ENCODE data around the gene CATSPERZ. TPM values are rescaled to one million over a fixed set of nuclear protein-coding genes. Genes with fewer than 3 reads are reported as not detected.
A peak's percentile ranks its signal among the peaks of the same experiment; 100 is the strongest.

The CATSPERZ gene
- total RNA-seq, 2 experiments from 2014 or later = 0.67 TPM; not detected in 1

DNA sequence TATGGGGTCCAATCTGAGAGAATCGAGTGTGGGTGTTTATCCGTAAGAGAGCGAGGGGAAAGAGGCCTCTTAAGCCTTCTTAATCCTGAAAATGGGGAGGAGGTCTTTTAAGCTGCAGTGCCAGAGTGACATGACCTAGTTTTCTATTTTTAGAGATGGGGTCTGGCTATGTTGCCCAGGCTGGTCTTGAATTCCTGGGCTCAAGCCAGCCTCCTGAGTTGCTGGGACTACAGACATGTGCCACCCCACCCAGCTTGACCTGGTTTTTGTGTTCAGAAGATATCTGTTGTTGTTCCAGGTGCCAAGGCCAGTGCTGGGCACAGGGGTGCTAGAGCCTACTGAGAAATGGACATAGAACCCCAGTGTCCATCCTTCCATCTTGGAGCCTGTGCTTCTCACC is 17.1 kb upstream of the CATSPERZ start:
- Mint-ChIP-seq H3K27me3 (ENCODE audit: low read depth) (no peaks in the 10 kb centered on the region), H3K27ac (peak overlapping the region; percentile 30), H3K9me3 (no peaks in the 10 kb centered on the region), H3K36me3 (ENCODE audit: low read depth) (peaks cover 11% of the 10 kb centered on the region), H3K4me1 (ENCODE audit: low read depth) (peaks cover 17% of the 10 kb centered on the region), H3K4me3 (peak overlapping the region; percentile 80)
- no peak for DNase-seq
- CTCF ChIA-PET = interaction anchor here (1.2 to 3.1 kb wide), 3 partner anchors 18 to 77 kb away, joined by 4 to 12 read pairs (median 6); partner anchors contain the start of gene FERMT3
- intact Hi-C loops (cut with micrococcal nuclease) = no loop called here

DNA sequence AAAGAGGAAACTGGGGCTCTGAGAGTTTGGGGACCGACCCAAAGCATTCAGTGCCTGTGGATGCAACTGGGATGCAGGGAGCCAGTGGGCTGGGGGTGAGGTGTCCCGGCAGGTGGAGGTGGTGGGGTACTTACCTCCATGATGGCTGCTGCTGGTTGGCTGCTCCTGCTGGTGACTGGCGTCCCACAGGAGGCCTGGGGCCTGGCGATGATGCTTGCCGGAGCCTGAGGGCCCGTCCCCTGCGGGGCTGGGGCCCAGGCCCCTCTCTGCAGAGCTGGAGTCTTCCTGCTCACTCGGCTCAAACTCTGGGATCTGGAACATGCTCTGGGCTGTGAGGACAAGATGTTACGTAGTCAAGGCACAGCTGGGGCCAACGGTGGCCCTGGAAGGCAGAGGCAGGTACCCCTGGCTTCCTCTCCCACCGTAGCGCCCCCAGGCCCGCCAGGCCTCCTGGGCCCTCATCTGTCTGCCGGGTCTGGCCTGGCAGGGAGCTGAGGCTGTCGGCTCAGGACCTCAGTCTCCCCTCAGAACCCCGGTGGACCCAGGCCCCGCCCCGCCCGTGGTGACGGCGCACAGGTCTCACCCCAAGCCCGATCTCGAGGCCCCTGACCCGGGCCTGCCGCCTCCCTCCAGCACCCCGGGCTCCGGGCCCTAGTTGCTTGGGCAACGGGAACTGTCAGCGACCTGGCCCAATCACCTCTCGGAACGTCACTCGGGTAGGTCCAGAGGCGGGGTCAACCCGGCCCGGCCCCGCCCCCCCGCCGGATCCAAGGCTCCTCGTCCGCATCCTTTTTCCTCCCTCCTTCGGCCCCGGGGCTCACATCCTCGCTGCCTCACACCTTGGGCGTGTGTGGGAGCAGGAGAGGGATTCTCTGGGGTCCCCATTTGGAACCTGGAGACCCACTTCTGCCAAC is 15.9 kb upstream of the CATSPERZ start, which contains the start of gene BAD:
BAD (minus strand) TSS at position 618 of the 914 bp plus-strand sequence; CDS start at position 321, 297 bp downstream.
- H3K4me1 Mint-ChIP-seq (ENCODE audit: low read depth) = peaks cover 17% of the 10 kb centered on the region
- H3K4me3 Mint-ChIP-seq = peak within 1 kb of the TSS; percentile 82
- no peaks in the 10 kb centered on the region for H3K9me3 Mint-ChIP-seq
- CTCF ChIA-PET = interaction anchor here (0.8 to 3.1 kb wide), 5 partner anchors 17 to 78 kb away, joined by 4 to 12 read pairs (median 5); partner anchors contain the start of gene FERMT3
- intact Hi-C loops (cut with micrococcal nuclease) = loop anchor here (1.0 to 2.0 kb wide), 3 partner anchors 38 to 58 kb away; partner anchors contain the start of genes FKBP2, NUDT22, PPP1R14B and TRPT1
- peak; percentile 95 for DNase-seq
- peaks cover 5% of the 10 kb centered on the region for H3K36me3 Mint-ChIP-seq (ENCODE audit: low read depth)
- no peaks in the 10 kb centered on the region for H3K27me3 Mint-ChIP-seq (ENCODE audit: low read depth)
- peak within 1 kb of the TSS; percentile 90 for H3K27ac Mint-ChIP-seq

DNA sequence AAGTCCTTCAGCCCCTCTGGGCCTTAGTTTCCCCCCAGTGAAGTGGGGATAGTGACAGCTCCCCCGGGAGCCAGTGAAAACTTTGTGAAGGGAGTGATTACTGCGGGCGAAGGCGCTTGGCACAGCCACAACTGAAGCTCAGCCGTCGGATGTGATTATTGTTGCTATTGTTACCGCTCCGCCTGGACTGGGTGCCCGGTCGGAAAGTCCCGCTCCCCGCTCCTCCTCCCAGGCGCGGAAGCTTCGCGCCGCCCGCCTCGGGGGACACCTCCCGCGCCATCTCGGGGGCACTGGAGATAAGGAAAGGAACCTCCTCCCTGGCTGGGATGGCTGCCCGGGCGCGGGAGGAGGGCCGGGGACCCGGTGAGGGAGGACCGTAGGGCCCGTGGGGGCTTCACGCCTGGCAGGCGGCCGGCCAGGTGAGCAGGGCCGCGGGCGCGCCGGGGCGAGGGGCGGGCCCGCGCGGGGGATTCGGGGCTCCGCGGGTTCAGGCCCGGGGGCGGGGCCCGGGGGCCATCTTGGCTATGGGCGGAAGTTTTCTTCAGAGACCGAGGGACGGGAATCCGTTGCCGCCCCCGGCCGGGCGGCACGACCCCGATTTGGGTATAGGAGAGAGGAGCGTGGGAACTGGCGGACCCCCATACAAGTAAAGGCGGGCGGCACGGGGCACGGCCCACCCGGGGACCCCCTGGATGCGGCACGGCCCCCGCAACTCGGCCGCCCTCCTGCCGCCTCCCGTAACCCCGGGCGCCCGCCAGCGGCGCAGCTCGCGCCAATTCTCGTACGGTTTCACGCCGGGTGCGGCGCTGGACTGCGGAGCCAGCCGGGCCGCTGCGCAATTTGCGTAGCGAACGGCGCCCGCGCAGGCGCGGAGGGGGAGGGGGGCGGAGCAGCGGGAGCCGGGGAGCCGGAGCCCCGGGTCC is 14.9 kb upstream of the CATSPERZ start, which contains the start of gene GPR137:
GPR137 (plus strand) TSS at position 887 of the 923 bp plus-strand sequence. CDS start 677 bp downstream, outside the sequence.
- Mint-ChIP-seq H3K27me3 (ENCODE audit: low read depth) (no peaks in the 10 kb centered on the region), H3K36me3 (ENCODE audit: low read depth) (peaks cover 5% of the 10 kb centered on the region), H3K4me3 (peak within 1 kb of the TSS; percentile 82), H3K4me1 (ENCODE audit: low read depth) (peaks cover 17% of the 10 kb centered on the region), H3K27ac (peak within 1 kb of the TSS; percentile 90), H3K9me3 (no peaks in the 10 kb centered on the region)
- DNase-seq = peak; percentile 87
- intact Hi-C loops (cut with micrococcal nuclease) = loop anchor here (1.0 to 2.0 kb wide), 7 partner anchors 15 to 78 kb away; partner anchors contain the start of genes ESRRA, FKBP2, NUDT22 and PPP1R14B
- CTCF ChIA-PET = interaction anchor here (0.8 to 3.1 kb wide), 5 partner anchors 16 to 79 kb away, joined by 3 to 12 read pairs (median 5); partner anchors contain the start of gene FERMT3

DNA sequence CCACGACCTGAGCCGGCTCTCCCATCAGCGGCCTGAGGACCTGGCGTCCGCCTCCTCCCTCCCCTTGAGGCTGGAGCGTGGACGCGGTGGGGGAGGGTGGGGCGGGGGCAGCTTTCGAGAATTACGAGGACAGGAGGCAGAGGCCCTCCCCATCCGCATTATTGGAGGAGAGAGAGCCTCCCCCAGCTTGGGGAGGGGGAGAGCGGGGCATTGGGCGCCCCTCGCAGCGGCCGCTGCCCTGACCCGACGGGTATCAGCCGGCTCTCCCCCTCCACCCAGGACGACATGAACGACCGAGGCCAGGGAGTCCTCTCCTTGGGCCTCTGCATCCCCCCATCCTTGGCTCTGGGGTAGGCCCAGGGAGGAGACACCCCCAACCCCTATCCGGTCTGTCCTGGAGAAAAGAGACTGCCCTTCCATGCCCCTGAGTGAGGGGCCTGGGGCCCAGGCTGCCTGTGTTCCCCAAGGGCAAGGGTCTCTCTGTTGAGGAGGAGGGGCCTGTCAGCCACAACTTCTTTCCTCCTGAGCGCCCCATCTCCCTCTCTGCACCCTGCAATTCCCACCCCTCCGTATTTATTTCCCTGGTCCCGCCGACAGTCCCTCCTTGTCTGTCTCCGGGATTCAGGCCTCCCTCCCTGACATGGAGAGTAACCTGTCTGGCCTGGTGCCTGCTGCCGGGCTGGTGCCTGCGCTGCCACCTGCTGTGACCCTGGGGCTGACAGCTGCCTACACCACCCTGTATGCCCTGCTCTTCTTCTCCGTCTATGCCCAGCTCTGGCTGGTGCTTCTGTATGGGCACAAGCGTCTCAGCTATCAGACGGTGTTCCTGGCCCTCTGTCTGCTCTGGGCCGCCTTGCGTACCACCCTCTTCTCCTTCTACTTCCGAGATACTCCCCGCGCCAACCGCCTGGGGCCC is 14.0 kb upstream of the CATSPERZ start:
- peak; percentile 44 for DNase-seq
- Mint-ChIP-seq H3K27me3 (ENCODE audit: low read depth) (peaks cover 7% of the 10 kb centered on the region), H3K4me3 (peak overlapping the region; percentile 71), H3K9me3 (no peaks in the 10 kb centered on the region), H3K4me1 (ENCODE audit: low read depth) (peaks cover 21% of the 10 kb centered on the region), H3K27ac (peak overlapping the region; percentile 22), H3K36me3 (ENCODE audit: low read depth) (peaks cover 4% of the 10 kb centered on the region)
- CTCF ChIA-PET = interaction anchor here (1.0 to 3.1 kb wide), 5 partner anchors 15 to 48 kb away, joined by 3 to 12 read pairs (median 3); no protein-coding TSS in a partner anchor
- intact Hi-C loops (cut with micrococcal nuclease) = loop anchor here (1.0 to 2.0 kb wide), 5 partner anchors 16 to 79 kb away; partner anchors contain the start of genes ESRRA, FKBP2 and PRDX5

DNA sequence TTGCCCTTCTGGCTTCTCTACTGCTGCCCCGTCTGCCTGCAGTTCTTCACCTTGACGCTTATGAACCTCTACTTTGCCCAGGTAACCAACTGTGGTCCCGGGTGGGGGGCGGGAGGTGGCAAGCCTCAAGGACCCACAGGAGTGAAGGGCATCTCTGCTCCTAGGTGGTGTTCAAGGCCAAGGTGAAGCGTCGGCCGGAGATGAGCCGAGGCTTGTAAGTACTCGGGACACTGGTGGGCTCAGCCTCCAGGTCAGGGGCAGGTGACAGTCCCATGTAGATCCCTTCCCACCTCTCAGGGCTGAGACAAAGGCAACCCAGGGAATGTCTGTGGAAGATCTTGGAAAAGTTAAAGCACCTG is 13.4 kb upstream of the CATSPERZ start:
- no peaks in the 10 kb centered on the region for H3K9me3 Mint-ChIP-seq
- H3K36me3 Mint-ChIP-seq (ENCODE audit: low read depth) = peaks cover 4% of the 10 kb centered on the region
- DNase-seq = no peak
- H3K27ac Mint-ChIP-seq = peak overlapping the region; percentile 22
- peaks cover 19% of the 10 kb centered on the region for H3K4me1 Mint-ChIP-seq (ENCODE audit: low read depth)
- H3K27me3 Mint-ChIP-seq (ENCODE audit: low read depth) = peaks cover 8% of the 10 kb centered on the region
- peak overlapping the region; percentile 71 for H3K4me3 Mint-ChIP-seq
- CTCF ChIA-PET = interaction anchor here (1.0 kb wide), 2 partner anchors 16 to 17 kb away, joined by 3 read pairs; no protein-coding TSS in a partner anchor
- intact Hi-C loops (cut with micrococcal nuclease) = no loop called here

GRCh38 chr11:64287676-64288352 is 12.3 kb upstream of the CATSPERZ start:
- peaks cover 17% of the 10 kb centered on the region for H3K4me1 Mint-ChIP-seq (ENCODE audit: low read depth)
- no peaks in the 10 kb centered on the region for H3K9me3 Mint-ChIP-seq
- H3K27ac Mint-ChIP-seq = no peak overlapping the region
- intact Hi-C loops (cut with micrococcal nuclease) = no loop called here
- CTCF ChIA-PET = interaction anchor here (0.6 to 1.5 kb wide), 3 partner anchors 13 to 17 kb away, joined by 3 to 4 read pairs (median 3); partner anchors contain the start of gene CATSPERZ
- peaks cover 2% of the 10 kb centered on the region for H3K36me3 Mint-ChIP-seq (ENCODE audit: low read depth)
- H3K27me3 Mint-ChIP-seq (ENCODE audit: low read depth) = peaks cover 12% of the 10 kb centered on the region
- DNase-seq = no peak
- H3K4me3 Mint-ChIP-seq = no peak overlapping the region

GRCh38 chr11:64288353-64288750 is 11.8 kb upstream of the CATSPERZ start:
- H3K4me3 Mint-ChIP-seq = no peak overlapping the region
- no peak overlapping the region for H3K27ac Mint-ChIP-seq
- peaks cover 17% of the 10 kb centered on the region for H3K27me3 Mint-ChIP-seq (ENCODE audit: low read depth)
- no peaks in the 10 kb centered on the region for H3K9me3 Mint-ChIP-seq
- peaks cover 15% of the 10 kb centered on the region for H3K4me1 Mint-ChIP-seq (ENCODE audit: low read depth)
- intact Hi-C loops (cut with micrococcal nuclease) = no loop called here
- CTCF ChIA-PET = interaction anchor here (1.3 to 1.5 kb wide), 2 partner anchors 12 to 16 kb away, joined by 3 to 4 read pairs; partner anchors contain the start of gene CATSPERZ
- no peaks in the 10 kb centered on the region for H3K36me3 Mint-ChIP-seq (ENCODE audit: low read depth)
- no peak for DNase-seq

DNA sequence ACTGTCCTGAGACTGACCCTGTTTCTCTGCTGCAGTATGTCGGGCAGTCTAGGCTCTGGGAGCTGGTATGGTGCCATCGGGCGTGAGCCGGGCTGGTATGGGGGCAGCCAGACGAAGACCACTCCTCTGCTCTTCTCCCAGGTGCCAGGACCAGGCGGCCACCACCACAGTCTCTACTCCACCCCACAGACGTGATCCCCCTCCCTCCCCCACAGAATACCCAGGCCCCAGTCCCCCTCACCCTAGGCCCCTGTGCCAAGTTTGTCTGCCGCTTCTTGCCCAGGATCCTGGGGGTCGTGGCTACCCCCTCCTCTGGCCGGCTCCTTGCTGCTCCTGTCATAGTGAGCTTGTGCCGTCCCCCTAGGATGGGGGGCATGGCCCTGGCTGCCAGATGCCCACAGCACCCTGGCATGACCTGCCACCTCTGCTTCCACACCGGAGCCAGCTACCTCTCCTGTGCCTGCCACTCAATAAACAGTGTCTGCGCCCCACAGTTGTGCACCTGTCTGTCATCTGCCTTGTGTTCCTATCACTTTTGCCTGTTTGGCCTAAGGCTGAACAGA is 11.1 kb upstream of the CATSPERZ start:
- intact Hi-C loops (cut with micrococcal nuclease) = no loop called here
- peaks cover 12% of the 10 kb centered on the region for H3K4me1 Mint-ChIP-seq (ENCODE audit: low read depth)
- no peaks in the 10 kb centered on the region for H3K9me3 Mint-ChIP-seq
- no peaks in the 10 kb centered on the region for H3K36me3 Mint-ChIP-seq (ENCODE audit: low read depth)
- peaks cover 19% of the 10 kb centered on the region for H3K27me3 Mint-ChIP-seq (ENCODE audit: low read depth)
- no peak for DNase-seq
- H3K27ac Mint-ChIP-seq = no peak overlapping the region
- CTCF ChIA-PET = interaction anchor here (1.3 to 1.9 kb wide), 3 partner anchors 12 to 38 kb away, joined by 3 to 9 read pairs (median 4); no protein-coding TSS in a partner anchor
- no peak overlapping the region for H3K4me3 Mint-ChIP-seq

DNA sequence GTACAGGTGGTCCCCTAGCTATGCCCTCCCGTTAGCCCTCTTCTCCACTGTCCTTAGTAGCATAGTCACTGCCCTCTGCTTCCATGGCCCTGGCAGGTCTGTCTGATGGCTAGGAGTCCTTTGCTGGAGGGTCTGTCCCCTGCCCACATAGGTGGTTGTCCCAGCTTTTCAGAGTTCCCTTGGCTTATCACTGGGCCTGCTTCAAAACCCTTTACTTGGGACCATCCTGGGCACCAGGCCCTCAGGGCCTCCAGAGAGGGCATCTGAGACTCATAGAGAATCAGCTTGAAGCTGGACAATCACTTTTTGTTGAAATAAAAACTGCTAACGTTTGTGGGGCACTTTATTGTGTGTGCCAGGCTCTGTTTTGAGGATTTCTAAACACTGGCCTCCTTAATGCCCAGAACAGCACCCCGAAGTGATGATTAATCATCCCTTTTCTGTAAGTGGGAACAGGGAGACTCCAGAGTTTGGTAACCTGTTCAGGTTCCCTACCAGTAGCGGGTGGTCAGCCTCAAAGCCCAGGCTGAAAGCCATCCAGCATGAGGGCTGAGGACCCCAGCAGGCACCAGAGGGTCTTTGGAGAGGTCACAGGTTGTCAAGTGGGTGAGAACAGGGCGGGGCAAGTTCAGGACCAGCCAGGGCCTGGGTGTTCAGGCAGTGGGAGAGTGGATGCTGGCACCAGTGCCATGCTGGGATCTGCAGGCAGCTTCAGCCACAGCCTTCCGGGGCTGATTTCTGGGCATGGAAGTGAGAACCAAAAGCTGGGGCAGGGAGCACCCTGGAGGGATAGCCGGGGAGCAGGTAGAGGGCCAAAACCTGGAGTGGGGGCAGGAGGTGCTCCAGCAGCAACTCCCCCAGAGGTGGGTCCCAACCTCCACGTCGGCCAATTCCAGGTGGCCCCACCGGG is 9.6 kb upstream of the CATSPERZ start:
- peaks cover 30% of the 10 kb centered on the region for H3K27me3 Mint-ChIP-seq (ENCODE audit: low read depth)
- H3K9me3 Mint-ChIP-seq = no peaks in the 10 kb centered on the region
- CTCF ChIA-PET = interaction anchor here (1.3 to 1.9 kb wide), 3 partner anchors 11 to 40 kb away, joined by 3 to 9 read pairs (median 5); partner anchors contain the start of gene ESRRA
- intact Hi-C loops (cut with micrococcal nuclease) = no loop called here
- DNase-seq = no peak
- no peak overlapping the region for H3K27ac Mint-ChIP-seq
- no peaks in the 10 kb centered on the region for H3K36me3 Mint-ChIP-seq (ENCODE audit: low read depth)
- peak overlapping the region; percentile 47 for H3K4me3 Mint-ChIP-seq
- H3K4me1 Mint-ChIP-seq (ENCODE audit: low read depth) = peaks cover 12% of the 10 kb centered on the region

Measured in activated naive CD4-positive, alpha-beta T cell treated with anti-CD3 and anti-CD28 coated beads for 36 hours (primary cell).